Amygdala (tissue), 56 donors: ENCODE measurements around the gene FAM216B.

Experiments used
- DNase-seq, 56 donors: peaks; one replicate each; lab custom pipeline; 2025; lab: John Stamatoyannopoulos, UW

FAM216B gene

DNA sequence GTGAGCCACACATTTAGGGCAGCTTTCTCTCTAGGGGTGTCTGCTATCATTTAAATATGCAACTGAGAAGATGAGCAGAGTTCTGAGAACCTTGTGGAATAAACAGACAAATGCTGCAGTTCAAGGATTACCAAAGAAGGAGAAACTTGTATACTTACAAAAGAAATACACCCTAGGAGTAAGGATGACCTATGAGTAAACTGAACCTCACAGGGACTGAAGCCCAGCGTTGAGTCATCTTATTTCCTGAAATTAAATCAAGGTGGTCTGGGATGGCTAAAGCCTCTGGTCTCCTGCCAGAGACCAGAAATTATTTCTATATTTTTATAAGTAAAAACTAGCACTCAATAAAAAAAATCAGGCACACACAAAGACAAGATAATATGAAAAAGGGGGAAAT, 40.1 kb downstream of the FAM216B start:
- DNase-seq = no peak

GRCh38 chr13:42832341-42833096, 51.1 kb downstream of the FAM216B start:
- no peak for DNase-seq

GRCh38 chr13:42834946-42835345, 53.6 kb downstream of the FAM216B start:
- no peak for DNase-seq

DNA sequence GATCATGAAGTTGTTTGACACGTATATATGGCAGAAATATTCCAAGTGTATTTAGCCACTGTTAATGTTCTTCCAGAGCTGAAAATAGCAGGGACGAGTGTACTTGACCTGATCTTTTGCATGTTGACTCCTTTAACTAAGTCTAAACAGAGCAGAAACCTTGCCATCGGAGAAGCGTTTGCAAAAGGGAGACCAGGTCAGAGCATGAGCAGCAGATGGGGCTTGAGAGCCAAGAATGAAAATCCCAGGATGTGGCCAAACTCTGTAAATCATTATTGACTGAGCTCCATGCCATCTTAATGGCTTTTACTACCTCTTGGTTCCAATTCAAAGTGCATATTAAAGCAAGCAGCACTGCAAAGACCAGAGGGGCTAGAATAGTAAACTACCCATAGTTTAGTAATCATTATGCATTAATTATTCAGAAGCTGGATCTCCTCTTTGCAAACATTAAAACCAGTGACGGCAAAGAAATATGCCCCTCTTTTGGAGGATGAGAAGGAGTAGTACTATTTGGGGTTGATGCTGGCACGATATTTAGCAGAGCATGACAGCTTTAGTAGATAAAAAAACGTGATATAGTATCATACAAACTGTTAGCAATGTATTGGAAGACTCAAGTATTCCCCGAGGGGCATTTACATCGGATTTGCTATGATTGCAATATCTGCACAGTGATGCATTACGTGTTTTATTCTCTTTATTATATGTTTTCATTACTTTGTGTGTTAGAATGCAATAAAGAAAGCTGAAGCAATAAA, 55.7 kb downstream of the FAM216B start:
- DNase-seq = no peak
